ENCODE data around the gene RAI1.
A peak's percentile ranks its signal among the peaks of the same experiment; 100 is the strongest.

The RAI1 gene

GRCh38 chr17:17816831-17817551 is 135.7 kb downstream of the RAI1 start:
- no peak for DNase-seq (ENCODE audit: insufficient read length, low spot score)
- no peak for FAIRE-seq
- no peak for TF ChIP-seq POLR2A (IDR thresholded peaks at IDR 0.05; ENCODE audit: low read depth, low read length)

GRCh38 chr17:17817552-17817947 is 136.3 kb downstream of the RAI1 start:
- no peak for DNase-seq (ENCODE audit: insufficient read length, low spot score)
- TF ChIP-seq POLR2A (IDR thresholded peaks at IDR 0.05; ENCODE audit: low read depth, low read length), result no peak
- no peak for FAIRE-seq

DNA sequence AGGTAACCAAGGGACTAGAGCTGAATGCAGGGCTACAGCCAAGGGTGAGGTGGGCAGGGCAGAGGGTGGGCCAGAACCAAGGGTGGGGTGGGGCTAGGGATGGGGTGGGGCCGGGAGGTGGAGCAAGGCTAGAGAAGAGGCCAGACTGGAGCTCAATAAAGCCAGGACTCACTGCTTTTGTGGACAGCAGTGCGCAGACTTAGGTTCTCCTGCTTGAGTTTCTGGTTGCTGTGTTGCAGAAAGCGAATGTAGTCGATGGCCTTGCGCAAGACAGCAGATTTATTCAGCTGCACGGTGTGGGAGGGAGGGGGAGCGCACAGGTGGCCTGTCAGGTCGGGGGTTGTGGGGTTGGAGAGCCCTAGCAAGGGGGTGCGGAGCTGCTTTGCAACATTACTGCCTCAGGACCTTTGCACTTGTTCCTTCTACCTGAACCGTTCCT is 136.8 kb downstream of the RAI1 start:
- DNase-seq (ENCODE audit: insufficient read length, low spot score) (peak; percentile 96), FAIRE-seq (no peak)
- TF ChIP-seq POLR2A (IDR thresholded peaks at IDR 0.05; ENCODE audit: low read depth, low read length), result no peak

DNA sequence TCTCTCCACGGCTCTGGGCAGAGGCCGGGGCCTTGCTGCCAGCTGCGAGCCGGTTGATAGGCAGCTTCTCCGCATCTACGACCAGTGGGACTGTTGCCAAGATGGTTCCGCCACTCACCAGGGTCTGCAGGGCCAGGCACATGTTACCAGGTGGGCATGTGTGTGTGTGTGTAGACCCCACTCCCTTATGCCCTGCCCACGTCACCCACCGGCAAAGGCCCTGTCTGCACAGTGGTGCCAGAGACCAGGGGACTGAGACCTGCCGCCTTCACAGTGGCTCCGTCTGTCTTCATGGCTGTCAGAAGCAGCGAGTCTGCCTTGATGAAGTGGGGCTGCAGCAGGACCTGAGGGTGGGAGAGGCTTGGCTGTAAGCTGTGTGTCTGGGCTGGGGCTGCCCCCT is 137.9 kb downstream of the RAI1 start:
- no peak for DNase-seq (ENCODE audit: insufficient read length, low spot score)
- FAIRE-seq, result no peak
- no peak for TF ChIP-seq POLR2A (IDR thresholded peaks at IDR 0.05; ENCODE audit: low read depth, low read length)

DNA sequence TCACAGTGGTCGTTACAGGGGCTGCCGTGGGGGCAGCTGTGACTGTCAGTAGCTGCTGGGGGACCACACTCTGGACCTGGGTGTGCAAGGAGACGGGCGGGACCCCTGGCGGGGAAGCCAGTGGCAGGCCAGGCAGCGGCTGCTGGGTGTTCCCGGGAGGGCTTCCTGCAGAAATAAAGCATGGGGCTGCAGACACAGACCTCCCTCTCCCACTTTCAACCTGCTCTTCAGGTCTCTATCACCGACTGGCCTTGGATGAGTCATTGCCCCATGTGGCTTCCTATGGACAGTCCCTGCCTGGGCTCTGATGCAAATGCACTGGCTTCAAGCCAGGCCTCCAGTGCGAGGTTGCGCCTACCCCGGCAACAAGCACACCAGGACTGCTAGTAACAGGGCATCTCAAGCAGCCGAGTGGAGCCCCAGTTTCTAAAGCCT is 138.3 kb downstream of the RAI1 start:
- FAIRE-seq, result peak; percentile 84
- DNase-seq (ENCODE audit: insufficient read length, low spot score), result peak; percentile 100
- TF ChIP-seq POLR2A (IDR thresholded peaks at IDR 0.05; ENCODE audit: low read depth, low read length), result 0 out of 2 replicates have a peak, but pooled peaks have one; percentile 7

GRCh38 chr17:17820046-17820445 is 138.8 kb downstream of the RAI1 start:
- TF ChIP-seq POLR2A (IDR thresholded peaks at IDR 0.05; ENCODE audit: low read depth, low read length), result no peak
- DNase-seq (ENCODE audit: insufficient read length, low spot score) (no peak), FAIRE-seq (no peak)

GRCh38 chr17:17820463-17821158 is 139.4 kb downstream of the RAI1 start:
- TF ChIP-seq POLR2A (IDR thresholded peaks at IDR 0.05; ENCODE audit: low read depth, low read length), result no peak
- FAIRE-seq (no peak), DNase-seq (ENCODE audit: insufficient read length, low spot score) (no peak)

DNA sequence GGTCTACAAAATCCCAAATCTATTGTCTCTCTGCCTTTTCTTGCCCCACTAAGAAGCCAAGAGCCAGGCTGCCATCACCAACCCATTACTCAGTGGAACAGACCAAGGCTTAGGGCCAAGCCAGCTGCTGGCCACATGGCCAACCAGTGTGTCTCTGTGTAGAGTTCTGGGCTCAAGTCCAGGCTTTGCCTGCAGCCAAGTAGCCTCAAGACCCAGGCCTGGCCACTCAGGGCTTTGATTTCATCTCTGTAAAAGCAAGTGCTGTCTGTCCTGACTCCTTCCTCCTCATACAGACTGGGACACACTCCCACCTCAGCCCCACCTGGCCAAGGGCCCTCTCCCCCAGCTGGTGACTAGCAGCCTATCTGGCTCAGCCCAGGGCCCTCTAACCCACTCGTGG is 140.9 kb downstream of the RAI1 start:
- no peak for TF ChIP-seq POLR2A (IDR thresholded peaks at IDR 0.05; ENCODE audit: low read depth, low read length)
- no peak for DNase-seq (ENCODE audit: insufficient read length, low spot score)
- no peak for FAIRE-seq

GRCh38 chr17:17822616-17823015 is 141.4 kb downstream of the RAI1 start:
- no peak for TF ChIP-seq POLR2A (IDR thresholded peaks at IDR 0.05; ENCODE audit: low read depth, low read length)
- no peak for DNase-seq (ENCODE audit: insufficient read length, low spot score)
- FAIRE-seq, result no peak

GRCh38 chr17:17823433-17824118 is 142.3 kb downstream of the RAI1 start:
- DNase-seq (ENCODE audit: insufficient read length, low spot score) (peak; percentile 100), FAIRE-seq (no peak)
- no peak for TF ChIP-seq POLR2A (IDR thresholded peaks at IDR 0.05; ENCODE audit: low read depth, low read length)

DNA sequence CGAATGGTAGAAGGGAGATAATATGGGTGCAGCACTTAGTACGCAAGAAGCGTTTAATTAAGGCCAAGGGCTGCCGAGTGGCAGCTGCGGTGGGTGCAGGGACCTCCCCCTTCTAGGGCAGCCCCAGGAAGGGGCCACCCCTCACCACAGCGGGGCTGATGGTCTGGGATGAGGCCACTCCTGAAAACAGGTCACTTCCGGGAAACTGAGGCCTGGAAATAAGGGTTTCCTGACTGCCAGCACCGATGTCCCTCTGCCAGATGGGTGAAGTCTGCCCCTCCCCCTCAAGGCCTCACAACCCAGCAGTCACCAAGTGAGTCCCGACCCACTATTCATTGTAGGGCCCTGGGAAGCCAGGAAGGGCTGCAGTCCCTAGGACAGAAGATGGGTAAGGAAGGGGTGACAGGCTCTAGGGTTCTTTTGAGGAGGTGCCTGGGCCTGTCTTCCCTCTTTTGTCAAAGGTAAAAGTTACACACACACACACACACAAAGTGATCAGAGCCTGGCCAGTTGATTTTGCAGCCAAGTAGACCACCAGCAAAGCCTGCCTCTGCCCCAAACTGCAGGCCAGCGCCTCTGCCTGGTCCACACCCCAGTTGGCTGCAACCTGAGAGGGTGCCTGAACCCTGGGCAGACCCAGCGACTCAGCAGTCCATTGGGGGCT is 143.0 kb downstream of the RAI1 start:
- DNase-seq (ENCODE audit: insufficient read length, low spot score) (no peak), FAIRE-seq (no peak)
- TF ChIP-seq POLR2A (IDR thresholded peaks at IDR 0.05; ENCODE audit: low read depth, low read length), result no peak

- no peak for TF ChIP-seq POLR2A (IDR thresholded peaks at IDR 0.05; ENCODE audit: low read depth, low read length)
- DNase-seq (ENCODE audit: insufficient read length, low spot score) (no peak), FAIRE-seq (no peak)
Measured at GRCh38 chr17:17824783-17825614, 143.7 kb downstream of the RAI1 start.

GRCh38 chr17:17826342-17826713 is 145.1 kb downstream of the RAI1 start:
- no peak for DNase-seq (ENCODE audit: insufficient read length, low spot score)
- FAIRE-seq, result no peak
- no peak for TF ChIP-seq POLR2A (IDR thresholded peaks at IDR 0.05; ENCODE audit: low read depth, low read length)
